Glomerular visceral epithelial cell (primary cell): ENCODE data around the gene TEKT5.
"Not testable (repeated sequence)": the region's sequence is repeated elsewhere in the genome, so short reads cannot be mapped to it uniquely, and the experiment has no call there.

Experiments used
- DNase-seq: peaks from one replicate; pipeline ENCODE4 v3.0.0-alpha.2; 2016; ENCODE audit errors: extremely low spot score

The TEKT5 gene

DNA sequence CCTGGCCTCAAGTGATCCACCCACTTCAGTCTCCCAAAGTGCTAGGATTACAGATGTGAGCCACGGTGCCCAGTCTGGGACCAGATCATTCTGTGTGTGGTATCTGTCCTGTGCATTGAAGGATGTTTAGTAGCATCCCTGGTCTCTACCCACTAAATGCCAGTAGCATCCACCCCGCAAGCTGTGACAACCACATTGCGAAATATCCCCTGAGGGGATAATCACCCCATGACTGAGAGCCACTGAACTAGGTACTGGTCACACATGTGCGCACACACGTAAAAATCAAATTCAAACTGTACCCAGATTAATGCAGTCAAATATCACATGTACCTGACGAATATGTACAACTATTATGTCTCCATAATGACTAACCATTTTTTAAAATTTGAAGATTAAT, 35.8 kb downstream of the TEKT5 start:
- no peak for DNase-seq

DNA sequence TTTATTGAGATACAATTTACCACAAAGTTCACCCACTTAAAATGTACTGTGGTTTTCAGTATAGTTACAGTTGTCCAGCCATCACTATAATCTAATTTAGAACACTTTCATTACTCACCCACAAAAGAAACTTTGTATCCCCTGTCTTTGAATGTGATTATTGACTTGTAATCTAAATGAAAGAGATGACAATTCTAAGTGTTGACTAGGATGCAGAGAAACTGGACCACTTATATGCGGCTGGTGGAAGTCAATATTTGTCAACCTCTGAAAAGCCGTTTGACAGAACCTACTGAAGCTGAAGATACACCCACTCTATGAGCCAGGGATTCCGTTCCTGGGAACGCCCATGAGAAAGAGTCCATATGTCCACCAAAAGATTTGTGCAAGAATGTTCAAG, 36.8 kb downstream of the TEKT5 start:
- DNase-seq = no peak

DNA sequence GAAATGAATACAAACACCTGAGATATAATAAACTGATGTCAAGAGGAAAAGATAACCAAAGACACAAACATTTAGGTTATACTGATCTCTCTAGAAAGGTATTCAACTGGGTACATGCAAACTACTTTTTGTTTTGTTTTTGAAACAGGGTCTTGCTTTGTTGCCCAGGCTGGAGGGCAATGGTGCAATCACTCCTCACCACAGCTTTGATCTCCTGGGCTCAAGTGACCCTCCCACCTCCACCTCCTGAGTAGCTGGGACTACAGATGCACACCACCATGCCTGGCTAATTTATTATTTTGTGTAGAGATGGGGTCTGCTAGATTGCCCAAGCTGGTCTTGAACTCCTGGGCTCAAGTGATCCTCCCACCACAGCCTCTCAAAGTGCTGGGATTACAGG, 38.1 kb downstream of the TEKT5 start:
- no peak for DNase-seq

DNA sequence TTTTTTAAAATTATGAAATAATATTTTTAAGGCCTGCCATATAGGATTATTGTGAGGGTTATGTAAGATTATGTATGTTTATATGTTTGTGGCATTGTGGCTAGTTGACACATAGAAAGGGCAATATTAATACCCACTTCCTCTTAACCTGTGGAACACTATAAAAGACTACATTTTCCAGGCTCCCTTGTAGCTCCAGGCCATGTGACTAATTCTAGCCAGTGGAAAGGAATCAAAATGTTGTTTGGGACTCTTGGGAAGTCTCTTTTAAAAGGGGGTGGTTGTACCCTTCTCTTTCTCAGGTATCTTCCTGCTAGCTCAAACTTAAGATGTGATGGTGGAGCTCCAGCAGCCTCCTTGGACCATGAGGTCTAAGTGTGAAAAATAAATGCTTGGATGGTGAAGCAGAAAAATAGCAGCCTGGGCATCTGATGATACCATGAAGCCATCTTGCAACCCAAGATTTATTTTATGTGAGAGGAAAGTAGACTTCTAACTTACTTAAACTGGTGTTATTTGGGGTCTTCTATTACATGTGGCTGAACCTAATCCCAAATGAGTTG, 39.2 kb downstream of the TEKT5 start:
- no peak for DNase-seq

DNA sequence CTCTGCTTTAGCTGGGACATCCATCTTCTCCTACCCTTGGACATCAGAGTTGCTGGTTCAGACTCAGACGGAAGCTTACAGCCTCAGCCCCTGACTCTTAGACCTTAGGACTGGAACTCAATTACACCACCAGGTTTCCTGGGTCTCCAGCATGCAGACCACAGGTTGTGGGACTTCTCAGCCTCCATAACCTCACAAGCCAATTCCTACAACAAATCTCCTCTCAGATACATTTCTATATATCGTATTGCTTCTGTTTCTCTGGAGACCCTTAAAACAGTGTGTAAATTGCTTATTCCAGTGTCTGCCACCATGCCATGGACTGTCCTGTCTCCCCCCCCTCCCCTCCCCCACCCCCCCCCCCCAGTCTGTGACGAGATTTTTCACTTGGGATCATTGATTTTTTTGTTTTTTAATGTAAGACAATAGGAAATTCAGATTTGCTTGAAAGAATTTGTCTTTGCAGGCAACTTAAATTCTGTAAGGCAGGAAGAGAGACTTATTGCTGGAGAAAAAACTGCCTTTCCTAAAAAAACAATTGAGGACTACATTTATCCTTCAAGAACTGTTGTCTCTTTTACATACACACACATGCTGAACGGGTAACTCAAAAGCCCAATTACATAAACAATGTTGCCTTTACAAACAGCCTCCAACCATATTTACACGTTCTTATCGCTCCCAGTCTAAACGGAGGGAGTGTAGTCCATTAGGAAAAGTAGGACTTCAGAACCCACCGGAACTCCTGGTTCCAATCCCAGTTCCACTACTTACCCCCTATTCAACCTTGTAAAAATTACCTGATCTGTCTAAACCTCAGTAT, 39.9 kb downstream of the TEKT5 start:
- no peak for DNase-seq

DNA sequence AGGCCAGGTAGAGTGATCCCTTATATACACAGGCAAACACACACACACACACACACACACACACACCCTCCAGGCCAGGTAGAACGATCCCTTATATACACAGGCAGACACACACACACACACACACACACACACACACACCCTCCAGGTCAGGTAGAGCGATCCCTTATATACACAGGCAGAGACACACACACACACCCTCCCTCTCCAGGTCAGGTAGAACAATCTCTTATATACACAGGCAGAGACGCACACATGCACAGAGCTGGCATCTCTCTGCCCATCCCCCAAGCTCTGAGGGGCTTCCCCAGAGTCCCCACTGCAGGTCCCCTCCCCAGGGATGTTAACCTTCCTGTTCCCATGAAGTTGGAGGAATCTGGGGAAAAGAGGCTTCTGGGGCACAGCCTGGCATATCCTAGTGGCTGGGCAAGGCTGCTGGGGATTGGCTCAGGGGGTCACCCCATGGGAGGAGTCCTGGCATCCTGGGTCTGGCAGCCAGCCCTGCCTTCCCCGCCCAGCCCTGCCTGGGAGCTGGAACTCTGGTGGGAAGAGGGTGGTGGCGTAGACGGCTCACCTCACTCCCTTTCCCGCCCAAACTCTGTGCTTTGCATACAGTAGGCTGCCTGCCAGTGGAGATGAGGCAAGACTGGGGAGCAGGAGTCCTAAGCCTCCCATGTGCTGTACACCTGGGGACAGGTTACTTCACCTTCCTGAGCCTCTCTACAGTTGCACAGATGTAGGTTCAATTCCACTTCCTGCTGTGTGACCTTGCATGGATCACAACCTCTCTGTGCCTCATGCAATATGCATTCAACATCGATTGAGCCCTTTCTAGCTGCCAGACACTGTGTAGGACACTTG, 41.8 kb downstream of the TEKT5 start:
- peak; percentile 4 for DNase-seq

- DNase-seq = not testable (repeated sequence)
These were observed 45.6 kb downstream of the TEKT5 start for GRCh38 chr16:10649098-10649497.

DNA sequence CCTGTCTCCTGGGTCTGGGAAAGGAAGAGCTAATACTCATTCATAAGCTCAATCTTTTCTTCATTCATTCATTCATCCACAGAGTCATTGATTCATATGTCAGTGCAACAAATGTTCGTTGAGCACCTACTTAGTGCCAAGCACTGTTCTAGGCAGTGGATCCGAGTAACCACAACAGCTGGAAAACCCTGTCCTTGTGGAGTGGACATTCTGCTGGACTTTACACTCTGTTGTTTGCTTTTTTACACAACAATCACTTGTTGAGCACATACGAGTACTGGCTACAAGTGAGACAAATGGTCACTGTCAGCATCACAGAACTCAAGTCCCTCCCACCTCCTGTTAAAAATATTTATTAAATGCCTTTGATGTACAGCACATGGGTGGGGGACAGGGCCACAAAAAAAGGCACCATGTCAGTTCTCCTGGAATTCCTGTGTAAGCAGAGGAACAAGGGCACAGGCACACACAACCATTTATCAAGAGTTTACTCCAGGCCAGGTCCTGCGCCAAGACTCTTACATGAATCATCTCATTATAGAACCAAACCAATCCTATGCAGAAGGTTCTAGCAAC, 46.9 kb downstream of the TEKT5 start:
- no peak for DNase-seq

DNA sequence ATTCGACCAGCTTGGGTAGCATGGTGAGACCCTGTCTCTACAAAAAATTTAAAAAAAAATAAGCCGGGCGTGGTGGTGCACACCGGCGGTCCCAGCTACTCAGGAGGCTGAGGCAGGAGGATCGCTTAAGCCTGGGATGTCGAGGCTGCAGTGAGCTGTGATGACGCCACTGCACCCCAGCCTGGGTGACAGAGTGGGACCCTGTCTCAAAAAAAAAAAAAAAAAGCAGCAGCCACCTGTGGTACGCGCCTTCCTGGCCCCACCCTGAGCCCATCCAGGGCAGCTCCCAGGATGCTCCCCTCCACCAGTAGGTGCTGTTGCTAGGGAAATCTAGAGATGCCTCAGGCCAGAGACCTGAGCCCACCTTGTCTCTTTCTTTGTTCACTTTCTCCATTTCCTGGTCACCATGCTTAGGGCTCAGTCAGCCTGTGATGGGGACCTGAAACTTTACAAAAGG, 47.4 kb downstream of the TEKT5 start:
- no peak for DNase-seq

GRCh38 chr16:10646581-10647263, 48.0 kb downstream of the TEKT5 start:
- no peak for DNase-seq

GRCh38 chr16:10646228-10646580, 48.5 kb downstream of the TEKT5 start:
- DNase-seq = no peak

- DNase-seq = no peak
These were observed 50.6 kb downstream of the TEKT5 start for GRCh38 chr16:10644092-10644491.

DNA sequence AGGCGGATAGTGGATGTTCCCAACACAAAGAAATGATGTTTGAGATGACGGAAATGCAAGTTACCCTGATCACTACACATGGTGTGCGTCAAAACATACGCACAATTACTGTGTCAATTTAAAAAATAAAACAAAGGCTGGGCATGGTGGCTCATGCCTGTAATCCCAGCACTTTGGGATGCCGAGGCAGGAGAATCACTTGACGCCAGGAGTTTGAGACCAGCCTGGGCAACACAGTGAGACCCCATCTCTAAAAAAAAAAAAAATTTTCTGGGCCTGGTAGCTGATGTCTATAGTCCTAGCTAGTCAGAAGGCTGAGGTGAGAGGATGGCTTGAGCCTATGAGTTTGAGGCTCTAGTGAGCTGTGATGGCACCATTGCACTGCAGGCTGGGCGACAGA, 51.8 kb downstream of the TEKT5 start:
- no peak for DNase-seq

- no peak for DNase-seq
These were observed 52.5 kb downstream of the TEKT5 start for GRCh38 chr16:10641953-10642949.

GRCh38 chr16:10641555-10641952, 53.2 kb downstream of the TEKT5 start:
- no peak for DNase-seq

GRCh38 chr16:10640934-10641333, 53.8 kb downstream of the TEKT5 start:
- no peak for DNase-seq

- no peak for DNase-seq
These were observed 56.6 kb downstream of the TEKT5 start for GRCh38 chr16:10638101-10638500.

GRCh38 chr16:10637337-10638037, 57.2 kb downstream of the TEKT5 start:
- DNase-seq = no peak

DNA sequence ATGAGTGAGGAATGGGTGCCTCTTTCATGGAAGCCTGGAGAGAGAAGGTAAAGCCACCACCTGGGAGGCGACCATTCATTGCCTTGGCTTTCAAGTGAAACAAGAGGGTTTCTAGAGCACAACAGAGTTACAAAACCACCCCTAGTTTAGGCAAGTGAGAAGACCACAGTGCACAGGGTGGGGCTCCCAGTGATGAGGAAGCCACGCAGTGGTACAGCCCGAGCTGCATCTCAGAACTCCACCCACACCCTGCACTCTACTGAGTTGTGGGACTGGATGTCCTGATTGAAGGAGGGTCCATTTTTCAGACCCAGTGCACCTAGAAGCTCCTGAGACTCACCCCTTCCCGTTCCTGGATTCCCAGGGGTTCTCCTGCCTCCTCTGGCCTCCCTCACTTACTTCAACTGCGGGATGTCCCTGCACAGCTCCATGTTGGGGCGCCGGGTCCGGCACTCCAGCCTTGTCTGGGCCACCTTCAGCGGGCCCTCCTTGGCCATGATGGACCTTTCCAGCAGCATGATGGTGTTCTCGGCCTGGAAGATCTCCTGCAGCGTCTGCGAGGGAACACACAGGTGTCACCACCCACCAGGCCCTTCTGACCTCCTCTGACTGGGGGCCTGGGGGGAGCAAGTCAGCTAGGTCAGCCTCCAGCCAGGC, 59.2 kb downstream of the TEKT5 start:
- DNase-seq = no peak
